Activated T-cell treated with anti-CD3 and anti-CD28 coated beads for 24 hours (primary cell): ENCODE data around the gene RREB1.
A peak's percentile ranks its signal among the peaks of the same experiment; 100 is the strongest.

Source experiments
- DNase-seq: peaks from one replicate; pipeline ENCODE4 v3.0.0-alpha.2; 2020; ENCODE audit warnings: low read depth

Gene RREB1

GRCh38 chr6:7243179-7243981 is 135.6 kb downstream of the RREB1 start:
- DNase-seq: peak; percentile 28

GRCh38 chr6:7245668-7246393 is 138.1 kb downstream of the RREB1 start:
- no peak for DNase-seq

- no peak for DNase-seq
These were observed 138.8 kb downstream of the RREB1 start for GRCh38 chr6:7246401-7247178.

- DNase-seq: no peak
These were observed 139.4 kb downstream of the RREB1 start for GRCh38 chr6:7247179-7247456.

- no peak for DNase-seq
These were observed 140.1 kb downstream of the RREB1 start for GRCh38 chr6:7247828-7248227.

GRCh38 chr6:7249391-7249790 is 141.6 kb downstream of the RREB1 start:
- no peak for DNase-seq

GRCh38 chr6:7249946-7250643 is 142.3 kb downstream of the RREB1 start:
- no peak for DNase-seq

GRCh38 chr6:7250812-7251211 is 143.1 kb downstream of the RREB1 start:
- DNase-seq: no peak

GRCh38 chr6:7251646-7252260 is 144.0 kb downstream of the RREB1 start:
- DNase-seq: no peak

- DNase-seq: no peak
These were observed 144.6 kb downstream of the RREB1 start for GRCh38 chr6:7252390-7252789.

- no peak for DNase-seq
These were observed 147.4 kb downstream of the RREB1 start for GRCh38 chr6:7254980-7255835.

- DNase-seq: no peak
These were observed 148.2 kb downstream of the RREB1 start for GRCh38 chr6:7255918-7256317.

GRCh38 chr6:7256785-7257184 is 149.0 kb downstream of the RREB1 start:
- DNase-seq: no peak

- no peak for DNase-seq
These were observed 149.9 kb downstream of the RREB1 start for GRCh38 chr6:7257521-7258230.

GRCh38 chr6:7258231-7258763 is 150.5 kb downstream of the RREB1 start:
- no peak for DNase-seq

- no peak for DNase-seq
These were observed 152.7 kb downstream of the RREB1 start for GRCh38 chr6:7260291-7261031.

GRCh38 chr6:7261032-7261841 is 153.5 kb downstream of the RREB1 start:
- DNase-seq: peak; percentile 35

- no peak for DNase-seq
These were observed 154.2 kb downstream of the RREB1 start for GRCh38 chr6:7261852-7262461.
